ENCODE results near the gene OR1S1. TPM values are rescaled to one million over a fixed set of nuclear protein-coding genes. Genes with fewer than 3 reads are reported as not detected.

OR1S1 gene
- total RNA-seq, 4 donors from 2014 or later = not detected

DNA sequence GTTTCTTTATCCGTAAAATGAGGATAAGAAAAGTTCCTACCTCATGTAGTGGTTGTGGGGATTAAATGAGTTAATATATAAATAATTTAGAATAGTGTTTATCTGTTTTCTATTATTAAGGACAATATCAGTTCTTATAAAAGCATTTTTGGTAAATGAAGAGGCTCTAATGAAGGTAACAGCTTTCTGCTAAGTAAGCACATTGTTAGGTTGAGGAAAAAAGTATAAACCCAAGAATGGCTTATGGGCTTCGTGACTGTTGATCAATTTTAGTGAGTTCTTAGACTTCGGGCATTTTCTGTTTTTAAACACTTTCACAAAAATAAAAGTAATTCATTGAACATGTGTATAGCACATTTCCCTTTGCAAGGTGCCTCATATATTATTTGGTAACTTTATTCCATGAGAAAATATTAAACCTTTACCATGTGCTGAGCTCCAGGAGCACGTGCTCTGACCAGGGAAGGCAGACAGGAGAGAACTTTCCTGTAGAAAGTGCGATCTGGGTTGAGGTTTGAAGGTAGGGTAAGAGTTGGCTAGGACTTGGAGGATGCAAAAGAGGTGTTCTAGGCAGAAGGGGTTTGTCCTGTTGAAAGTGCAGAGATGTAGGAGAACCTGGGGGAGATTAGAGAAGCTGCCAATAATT, 35.0 kb upstream of the OR1S1 start:
- no peaks in the 10 kb centered on the region for H3K4me1 ChIP-seq
- no peaks in the 10 kb centered on the region for H3K27me3 ChIP-seq
- H3K4me3 ChIP-seq = no peak overlapping the region
- intact Hi-C loops (cut with DNase I; ENCODE audit: low total_unique reads) = no loop called here
- no peak overlapping the region for H3K27ac ChIP-seq
- DNase-seq = no peak
- WGBS, 2 donors (ENCODE audit: low coverage in 1 of 2) = 74 to 82% methylated on average over 4 to 5 of the region's 5 CpGs
- H3K36me3 ChIP-seq = no peaks in the 10 kb centered on the region
- in situ Hi-C loops (cut with MboI; ENCODE audit: low pct_ligation_motif_present in 1 of 4, low pct_unique_long_range_greater_than_20kb in 1 of 4, low sequenced_read_pairs in 3 of 4) = no loop called here
- TF ChIP-seq, protein P1, sequence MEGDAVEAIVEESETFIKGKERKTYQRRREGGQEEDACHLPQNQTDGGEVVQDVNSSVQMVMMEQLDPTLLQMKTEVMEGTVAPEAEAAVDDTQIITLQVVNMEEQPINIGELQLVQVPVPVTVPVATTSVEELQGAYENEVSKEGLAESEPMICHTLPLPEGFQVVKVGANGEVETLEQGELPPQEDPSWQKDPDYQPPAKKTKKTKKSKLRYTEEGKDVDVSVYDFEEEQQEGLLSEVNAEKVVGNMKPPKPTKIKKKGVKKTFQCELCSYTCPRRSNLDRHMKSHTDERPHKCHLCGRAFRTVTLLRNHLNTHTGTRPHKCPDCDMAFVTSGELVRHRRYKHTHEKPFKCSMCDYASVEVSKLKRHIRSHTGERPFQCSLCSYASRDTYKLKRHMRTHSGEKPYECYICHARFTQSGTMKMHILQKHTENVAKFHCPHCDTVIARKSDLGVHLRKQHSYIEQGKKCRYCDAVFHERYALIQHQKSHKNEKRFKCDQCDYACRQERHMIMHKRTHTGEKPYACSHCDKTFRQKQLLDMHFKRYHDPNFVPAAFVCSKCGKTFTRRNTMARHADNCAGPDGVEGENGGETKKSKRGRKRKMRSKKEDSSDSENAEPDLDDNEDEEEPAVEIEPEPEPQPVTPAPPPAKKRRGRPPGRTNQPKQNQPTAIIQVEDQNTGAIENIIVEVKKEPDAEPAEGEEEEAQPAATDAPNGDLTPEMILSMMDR (IDR thresholded peaks at IDR 0.05) = no peak
- TF ChIP-seq EP300 (IDR thresholded peaks at IDR 0.05; ENCODE audit: low read depth) = no peak
- TF ChIP-seq POLR2AphosphoS5 (IDR thresholded peaks at IDR 0.05) = no peak
- no peak for TF ChIP-seq POLR2A (IDR thresholded peaks at IDR 0.05)
- no peaks in the 10 kb centered on the region for H3K9me3 ChIP-seq

DNA sequence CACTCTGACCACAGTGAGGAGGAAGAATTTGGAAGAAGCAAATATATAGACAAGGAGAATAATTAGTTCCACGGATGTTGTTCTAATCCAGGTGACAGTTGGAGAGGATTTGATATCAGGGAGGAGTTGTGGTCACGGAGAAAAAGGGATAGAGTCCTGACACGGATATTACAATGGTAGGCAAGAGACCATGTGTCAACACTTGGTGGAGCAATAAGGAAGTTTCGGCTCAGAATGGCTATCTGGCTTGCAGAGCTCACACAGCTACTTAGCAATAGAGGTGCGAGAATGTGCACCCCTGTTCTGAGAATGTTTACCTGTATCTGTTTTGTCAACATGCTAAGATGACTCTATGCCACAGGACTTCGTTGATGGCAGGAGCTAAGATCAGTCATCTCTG, 34.1 kb upstream of the OR1S1 start:
- Histone ChIP-seq H3K4me1 (no peaks in the 10 kb centered on the region), H3K9me3 (no peaks in the 10 kb centered on the region), H3K4me3 (no peak overlapping the region), H3K36me3 (no peaks in the 10 kb centered on the region), H3K27me3 (no peaks in the 10 kb centered on the region), H3K27ac (no peak overlapping the region)
- DNase-seq = no peak
- TF ChIP-seq POLR2A (IDR thresholded peaks at IDR 0.05) (no peak), POLR2AphosphoS5 (IDR thresholded peaks at IDR 0.05) (no peak)
- TF ChIP-seq, protein P1 (IDR thresholded peaks at IDR 0.05) = no peak
- 46 to 57% methylated on average over 6 of the region's 6 CpGs for WGBS, 2 donors (ENCODE audit: low coverage in 1 of 2)
- in situ Hi-C loops (cut with MboI; ENCODE audit: low pct_ligation_motif_present in 1 of 4, low pct_unique_long_range_greater_than_20kb in 1 of 4, low sequenced_read_pairs in 3 of 4) = no loop called here
- intact Hi-C loops (cut with DNase I; ENCODE audit: low total_unique reads) = no loop called here

DNA sequence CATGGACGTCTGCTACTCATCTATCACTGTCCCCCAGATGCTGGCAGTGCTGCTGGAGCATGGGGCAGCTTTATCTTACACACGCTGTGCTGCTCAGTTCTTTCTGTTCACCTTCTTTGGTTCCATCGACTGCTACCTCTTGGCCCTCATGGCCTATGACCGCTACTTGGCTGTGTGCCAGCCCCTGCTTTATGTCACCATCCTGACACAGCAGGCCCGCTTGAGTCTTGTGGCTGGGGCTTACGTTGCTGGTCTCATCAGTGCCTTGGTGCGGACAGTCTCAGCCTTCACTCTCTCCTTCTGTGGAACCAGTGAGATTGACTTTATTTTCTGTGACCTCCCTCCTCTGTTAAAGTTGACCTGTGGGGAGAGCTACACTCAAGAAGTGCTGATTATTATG, 32.9 kb upstream of the OR1S1 start:
- Histone ChIP-seq H3K9me3 (no peaks in the 10 kb centered on the region), H3K27me3 (no peaks in the 10 kb centered on the region), H3K27ac (no peak overlapping the region), H3K4me3 (no peak overlapping the region), H3K4me1 (no peaks in the 10 kb centered on the region), H3K36me3 (no peaks in the 10 kb centered on the region)
- TF ChIP-seq POLR2AphosphoS5 (IDR thresholded peaks at IDR 0.05) = no peak
- no peak for TF ChIP-seq POLR2A (IDR thresholded peaks at IDR 0.05)
- TF ChIP-seq, protein P1 (IDR thresholded peaks at IDR 0.05) = no peak
- no peak for TF ChIP-seq EP300 (IDR thresholded peaks at IDR 0.05; ENCODE audit: low read depth)
- no peak for DNase-seq
- intact Hi-C loops (cut with DNase I; ENCODE audit: low total_unique reads) (no loop called here), in situ Hi-C loops (cut with MboI; ENCODE audit: low pct_ligation_motif_present in 1 of 4, low pct_unique_long_range_greater_than_20kb in 1 of 4, low sequenced_read_pairs in 3 of 4) (no loop called here)
- WGBS, 2 donors (ENCODE audit: low coverage in 1 of 2) = 82 to 85% methylated on average over 7 of the region's 7 CpGs

DNA sequence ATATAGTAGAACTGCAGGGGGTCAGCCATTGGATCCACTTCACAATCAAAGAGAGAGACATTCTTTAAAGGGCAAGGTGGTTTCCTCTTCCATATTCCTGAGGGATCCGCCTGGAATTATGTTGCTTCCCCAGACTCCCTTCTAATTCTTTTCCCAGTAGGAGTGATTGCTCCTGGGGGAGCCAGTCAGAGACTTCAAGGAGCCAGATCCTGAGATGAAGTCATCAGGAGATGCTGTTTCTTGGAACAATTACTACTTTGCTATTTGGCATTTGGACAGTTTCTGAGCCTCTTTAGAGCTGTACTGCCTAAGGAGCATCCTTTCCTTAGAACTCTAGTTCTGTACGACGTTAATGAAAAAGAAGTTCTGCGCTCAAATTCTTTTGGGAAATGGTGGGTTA, 25.6 kb upstream of the OR1S1 start:
- Histone ChIP-seq H3K9me3 (no peaks in the 10 kb centered on the region), H3K36me3 (no peaks in the 10 kb centered on the region), H3K4me1 (peaks cover 0 to 13% (median 3%) of the 10 kb centered on the region in 4 donors), H3K27me3 (no peaks in the 10 kb centered on the region), H3K27ac (no peak overlapping the region), H3K4me3 (no peak overlapping the region)
- intact Hi-C loops (cut with DNase I; ENCODE audit: low total_unique reads) (no loop called here), in situ Hi-C loops (cut with MboI; ENCODE audit: low pct_ligation_motif_present in 1 of 4, low pct_unique_long_range_greater_than_20kb in 1 of 4, low sequenced_read_pairs in 3 of 4) (no loop called here)
- WGBS, 2 donors (ENCODE audit: low coverage in 1 of 2) = 89 to 95% methylated on average over 3 to 4 of the region's 4 CpGs
- DNase-seq = no peak
- TF ChIP-seq POLR2AphosphoS5 (IDR thresholded peaks at IDR 0.05) (no peak), EP300 (IDR thresholded peaks at IDR 0.05; ENCODE audit: low read depth) (no peak)
- TF ChIP-seq, protein P1 (IDR thresholded peaks at IDR 0.05) = no peak
